D341Med (cell line): ENCODE measurements around the gene EMC7.
"Not testable (repeated sequence)": the region's sequence is repeated elsewhere in the genome, so short reads cannot be mapped to it uniquely, and the experiment has no call there.

Source experiments
- DNase-seq: peaks from one replicate; pipeline ENCODE4 v3.0.0; 2012; ENCODE audit warnings: low spot score

EMC7 gene

DNA sequence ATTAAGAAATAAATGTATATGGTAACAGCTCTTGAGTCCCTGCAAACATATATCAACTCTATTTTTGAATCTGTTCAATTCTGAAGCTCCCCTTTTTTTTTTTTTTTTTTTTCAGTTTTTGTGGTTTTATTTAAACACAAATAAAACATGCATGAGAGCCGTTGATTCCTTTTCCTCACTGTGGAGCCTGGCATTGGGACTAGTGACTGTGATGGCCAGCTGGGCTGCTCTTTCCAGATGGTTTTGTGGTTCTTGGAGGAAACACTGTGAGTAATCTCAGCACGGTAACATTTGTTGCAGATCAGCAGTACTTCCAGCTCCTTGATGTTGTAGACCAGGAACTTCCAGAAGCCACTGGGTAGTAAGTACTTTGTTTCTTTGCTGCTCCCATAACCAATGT lies 15.9 kb downstream of the EMC7 start:
- DNase-seq = no peak

DNA sequence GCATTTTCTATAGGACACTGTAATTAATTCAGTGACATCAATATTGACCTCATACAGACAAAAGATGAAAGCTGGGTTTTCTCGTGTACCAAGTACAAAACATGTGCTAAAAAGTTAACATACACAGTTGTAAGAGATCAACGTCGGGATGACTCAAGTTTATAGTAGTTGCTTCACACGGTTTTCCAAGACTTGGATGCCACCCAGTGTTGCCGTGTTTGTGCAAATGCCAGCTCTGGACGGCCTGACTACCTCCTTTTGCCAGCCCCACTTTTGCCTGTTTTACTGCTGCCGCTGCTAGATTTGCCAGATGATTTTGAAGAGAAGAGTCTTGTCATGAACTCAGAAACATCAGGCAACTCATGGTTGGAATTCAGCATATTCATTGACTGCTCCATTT lies 17.6 kb downstream of the EMC7 start:
- no peak for DNase-seq

DNA sequence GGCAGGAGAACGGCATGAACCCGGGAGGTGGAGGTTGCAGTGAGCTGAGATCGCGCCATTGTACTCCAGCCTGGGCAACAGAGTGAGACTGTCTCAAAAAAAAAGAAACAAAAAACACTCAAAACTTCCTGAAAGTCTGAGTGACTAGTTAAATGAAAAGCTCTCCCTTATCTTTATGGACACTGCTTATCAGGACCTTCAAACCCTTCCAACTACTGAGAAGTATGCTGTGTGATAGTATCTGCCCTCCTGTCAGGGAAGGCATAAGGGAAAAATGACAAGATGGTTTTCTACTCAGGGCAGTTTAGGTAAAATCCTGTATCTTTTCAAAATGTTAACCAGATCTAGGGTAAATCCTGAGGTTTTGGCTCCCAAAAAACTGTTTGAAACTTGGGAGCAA lies 21.8 kb downstream of the EMC7 start:
- no peak for DNase-seq

DNA sequence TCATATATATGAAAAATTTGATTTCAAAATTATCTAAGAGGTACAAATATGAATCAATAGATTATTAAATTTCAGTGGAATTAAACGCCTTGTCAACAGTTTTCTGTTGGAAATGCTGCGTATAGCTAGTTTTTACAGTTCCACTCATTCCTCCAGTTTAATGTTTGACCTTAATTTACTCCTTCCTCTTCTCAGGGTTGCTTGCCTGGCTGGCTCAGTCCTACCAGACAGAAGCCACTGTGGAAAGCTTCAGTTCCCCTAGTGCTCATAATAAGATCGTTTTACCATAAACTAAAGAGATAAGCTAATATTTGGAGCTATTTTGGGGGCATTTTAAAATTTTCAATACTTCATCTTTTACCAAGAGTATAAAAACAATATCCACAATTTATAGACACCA lies 22.8 kb downstream of the EMC7 start:
- DNase-seq = no peak

DNA sequence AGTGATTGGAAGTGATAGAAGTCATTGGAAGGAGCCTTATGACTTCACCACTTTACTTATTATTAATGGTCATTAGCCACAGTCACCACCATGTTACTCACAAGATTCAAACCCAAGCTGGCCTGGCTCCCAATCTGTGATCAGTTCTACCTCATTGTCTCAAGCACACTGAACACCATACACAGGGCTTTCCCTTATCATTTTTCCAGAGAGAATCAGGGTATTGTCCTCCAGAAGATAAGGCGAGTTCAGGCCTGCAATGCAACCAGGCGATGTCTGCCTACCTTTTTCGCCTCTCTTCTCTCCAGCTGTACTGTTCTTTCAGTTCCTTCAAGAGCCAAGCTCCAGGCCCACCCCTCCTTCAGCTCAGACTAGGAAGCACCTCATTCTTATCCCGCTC lies 24.9 kb downstream of the EMC7 start:
- no peak for DNase-seq

DNA sequence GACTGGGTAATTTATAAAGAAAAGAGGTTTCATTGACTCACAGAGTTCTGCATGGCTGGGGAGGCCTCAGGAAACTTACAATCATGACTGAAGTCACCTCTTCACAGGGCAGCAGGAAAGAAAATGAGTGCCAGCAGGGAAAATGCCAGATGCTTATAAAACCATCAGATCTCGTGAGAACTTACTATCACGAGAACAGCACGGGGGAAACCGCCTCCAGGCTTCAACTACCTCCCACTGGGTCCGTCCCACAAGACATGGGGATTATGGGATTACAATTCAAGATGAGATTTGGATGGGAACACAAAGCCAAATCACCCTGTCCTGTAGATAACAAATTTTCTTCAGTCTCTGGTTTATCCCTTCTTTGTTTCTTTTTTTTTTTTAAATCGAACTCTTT lies 31.7 kb downstream of the EMC7 start:
- DNase-seq = no peak

DNA sequence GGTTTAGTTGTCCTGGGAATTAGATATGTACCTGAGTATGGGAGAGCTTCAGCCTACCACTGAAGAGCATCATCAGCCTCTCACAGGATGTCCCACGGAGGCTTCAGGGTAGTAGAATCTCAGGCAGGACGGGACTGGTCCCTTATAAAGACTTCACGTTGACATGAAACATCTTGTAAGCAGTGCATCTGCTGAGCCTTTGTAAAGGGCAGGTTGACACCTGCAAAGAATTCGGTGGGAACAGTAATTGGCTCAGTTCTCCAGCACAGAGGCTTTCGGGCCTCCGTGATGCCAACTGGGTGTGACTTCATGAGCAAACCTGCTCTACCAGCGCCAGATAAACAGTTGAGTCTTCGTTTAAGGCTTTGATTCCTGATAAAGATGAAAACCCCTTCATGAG lies 35.7 kb downstream of the EMC7 start:
- DNase-seq = no peak

DNA sequence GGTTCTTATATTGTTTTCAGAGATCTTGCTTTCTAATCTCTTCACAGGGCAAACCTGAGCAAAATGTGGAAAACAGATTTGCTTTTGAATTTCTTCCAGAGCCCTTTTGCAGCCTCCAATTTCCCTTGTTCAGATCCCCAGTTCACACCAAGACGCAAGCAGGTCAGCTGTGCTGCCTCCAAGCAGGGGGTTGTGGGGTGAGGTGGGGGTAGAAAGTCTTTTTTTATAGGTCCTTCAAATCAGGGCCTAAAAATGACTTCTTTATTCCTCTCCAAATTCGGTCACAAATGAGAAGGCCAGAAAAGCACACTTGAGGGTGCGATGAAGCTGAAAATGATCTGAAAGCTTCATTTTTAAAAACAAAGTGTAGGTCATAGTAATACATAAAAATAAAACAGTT lies 36.4 kb downstream of the EMC7 start:
- no peak for DNase-seq

DNA sequence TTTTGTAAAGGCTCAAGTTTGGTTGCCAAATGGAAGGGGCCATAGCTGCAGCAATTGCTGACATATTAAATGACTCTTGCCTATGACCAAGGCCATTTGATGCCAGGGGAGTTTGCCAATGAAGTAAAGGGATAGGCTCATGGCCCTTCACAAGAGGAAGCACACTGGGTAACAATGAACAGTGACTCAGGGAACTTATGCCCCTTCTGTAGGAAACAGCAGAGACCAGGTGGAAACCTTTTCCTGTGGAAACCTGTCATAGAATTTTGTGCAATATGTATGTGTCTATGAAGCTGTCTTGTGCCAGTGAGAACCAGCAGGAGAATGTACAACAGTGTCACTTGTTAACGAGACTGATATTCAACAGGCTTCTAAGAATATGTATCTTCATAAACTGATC lies 37.2 kb downstream of the EMC7 start:
- DNase-seq = no peak

DNA sequence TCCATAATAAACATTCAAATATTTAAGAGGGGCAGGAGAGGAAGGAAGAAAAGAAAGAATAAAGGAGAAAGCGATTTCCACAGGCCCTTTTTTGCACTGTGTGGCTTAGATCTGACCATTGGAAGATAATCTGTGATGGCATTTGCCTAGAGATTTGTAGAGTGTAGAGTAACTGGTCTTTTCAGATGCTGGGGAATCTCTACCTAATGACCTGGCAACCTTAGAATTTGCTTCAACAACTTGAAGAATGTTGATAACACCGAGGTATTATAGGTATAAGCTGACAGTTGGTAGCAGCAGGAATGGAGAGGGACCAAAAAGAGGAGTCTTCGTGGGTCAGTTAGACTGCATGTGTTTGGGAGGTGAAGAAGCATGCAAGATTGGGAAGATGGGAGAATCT lies 41.7 kb downstream of the EMC7 start:
- DNase-seq = no peak

DNA sequence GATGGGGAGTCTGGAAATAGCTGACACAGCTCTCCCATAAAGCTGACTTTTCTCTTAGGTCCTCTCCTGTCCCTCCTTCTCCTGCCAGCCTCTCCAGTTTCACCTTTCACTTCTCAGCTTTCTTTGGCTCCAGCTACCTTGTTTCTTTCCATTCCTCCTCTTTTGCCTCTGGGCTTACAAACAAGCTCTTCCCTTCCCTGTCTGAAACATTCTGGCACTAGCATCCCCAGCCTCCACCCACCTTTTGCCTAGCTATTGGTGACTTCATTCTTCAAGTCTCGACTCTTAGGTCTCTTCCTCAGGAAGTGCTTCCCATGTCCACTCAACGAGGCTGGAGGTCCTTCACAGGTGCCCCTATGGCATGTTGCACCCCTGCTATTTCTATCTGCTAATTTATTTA lies 42.2 kb downstream of the EMC7 start:
- DNase-seq = no peak

DNA sequence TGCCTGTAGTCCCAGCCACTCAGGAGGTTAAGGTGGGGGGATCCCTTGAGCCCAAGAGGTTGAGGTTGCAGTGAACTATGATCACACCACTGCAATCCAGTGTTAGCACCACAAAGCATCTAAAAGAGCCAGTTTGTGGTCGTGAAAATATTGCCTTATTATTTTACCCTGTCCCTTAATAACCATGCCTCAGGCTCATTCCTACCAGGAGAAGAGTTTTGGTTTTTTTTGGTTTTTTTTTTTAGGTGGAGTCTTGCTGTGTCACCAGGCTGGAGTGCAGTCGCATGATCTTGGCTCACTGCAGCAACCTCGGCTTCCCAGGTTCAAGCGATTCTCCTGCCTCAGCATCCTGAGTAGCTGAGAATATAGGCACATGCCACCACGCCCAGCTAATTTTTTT lies 44.8 kb downstream of the EMC7 start:
- no peak for DNase-seq

DNA sequence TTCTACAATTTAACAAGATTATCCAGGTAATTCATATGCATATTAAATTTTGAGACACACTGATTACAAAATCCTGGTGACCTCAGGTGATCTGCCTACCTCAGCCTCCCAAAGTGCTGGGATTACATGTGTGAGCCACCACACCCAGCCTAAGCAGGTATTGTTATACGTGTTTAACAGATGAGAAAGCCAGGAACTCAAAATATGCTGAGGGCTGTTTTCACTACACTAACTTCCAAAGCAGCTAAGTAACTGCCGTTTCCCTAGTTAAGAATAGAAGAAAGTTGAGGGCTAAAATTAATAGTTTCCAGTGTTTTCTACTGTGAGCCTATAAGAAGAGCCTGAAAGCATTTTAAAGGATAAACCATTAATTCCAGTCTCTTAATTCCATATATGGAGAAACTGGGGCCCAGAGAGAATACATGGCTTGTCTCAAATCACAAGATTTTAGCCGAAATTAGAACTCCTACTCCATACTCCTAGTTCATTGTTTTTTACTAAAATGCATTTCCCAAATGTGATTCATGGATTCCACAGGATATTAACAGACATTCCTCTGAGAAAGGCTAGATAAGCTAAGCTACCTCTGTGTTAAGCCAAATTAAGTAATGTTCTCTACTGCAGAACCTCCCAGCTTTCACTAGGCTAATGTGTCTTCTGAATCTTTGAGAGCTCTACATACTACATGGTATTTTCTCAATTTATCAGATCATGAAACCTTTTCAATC lies 45.6 kb downstream of the EMC7 start:
- DNase-seq = no peak

DNA sequence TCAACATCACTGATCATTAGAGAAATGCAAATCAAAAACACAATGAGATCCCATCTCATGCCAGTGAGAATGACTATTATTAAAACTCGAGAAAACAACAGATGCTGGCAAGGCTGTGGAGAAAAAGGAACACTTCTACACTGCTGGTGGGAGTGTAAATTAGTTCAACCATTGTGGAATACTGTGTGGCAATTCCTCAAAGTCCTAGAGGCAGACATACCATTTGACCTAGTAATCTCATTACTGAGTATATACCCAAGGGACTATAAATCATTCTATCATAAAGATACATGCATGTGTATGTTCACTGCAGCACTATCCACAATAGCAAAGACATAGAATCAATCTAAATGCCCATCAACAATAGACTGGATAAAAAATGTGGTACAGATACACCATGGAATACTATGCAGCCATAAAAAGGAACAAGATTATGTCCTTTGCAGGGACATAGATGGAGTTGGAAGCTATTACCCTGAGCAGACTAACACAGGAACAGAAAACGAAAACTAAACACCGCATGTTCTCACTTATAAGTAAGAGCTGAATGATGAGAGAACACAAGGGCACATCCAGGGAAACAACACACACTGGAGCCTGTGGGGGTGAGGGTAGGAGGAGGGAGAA lies 47.5 kb downstream of the EMC7 start:
- DNase-seq = no peak

DNA sequence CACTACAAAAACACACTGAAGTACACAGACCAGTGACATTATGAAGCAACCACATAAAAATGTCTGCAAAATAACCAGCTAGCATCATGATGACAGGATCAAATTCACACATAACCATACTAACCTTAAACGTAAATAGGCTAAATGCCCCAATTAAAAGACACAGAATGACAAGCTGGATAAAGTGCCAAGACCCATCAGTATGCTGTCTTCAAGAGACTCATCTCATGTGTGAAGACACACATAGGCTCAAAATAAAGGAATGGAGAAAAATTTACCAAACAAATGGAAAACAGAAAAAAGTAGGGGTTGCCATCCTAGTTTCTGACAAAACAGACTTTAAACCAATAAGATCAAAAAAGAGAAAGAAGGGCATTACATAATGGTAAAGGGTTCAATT lies 51.3 kb downstream of the EMC7 start:
- not testable (repeated sequence) for DNase-seq

DNA sequence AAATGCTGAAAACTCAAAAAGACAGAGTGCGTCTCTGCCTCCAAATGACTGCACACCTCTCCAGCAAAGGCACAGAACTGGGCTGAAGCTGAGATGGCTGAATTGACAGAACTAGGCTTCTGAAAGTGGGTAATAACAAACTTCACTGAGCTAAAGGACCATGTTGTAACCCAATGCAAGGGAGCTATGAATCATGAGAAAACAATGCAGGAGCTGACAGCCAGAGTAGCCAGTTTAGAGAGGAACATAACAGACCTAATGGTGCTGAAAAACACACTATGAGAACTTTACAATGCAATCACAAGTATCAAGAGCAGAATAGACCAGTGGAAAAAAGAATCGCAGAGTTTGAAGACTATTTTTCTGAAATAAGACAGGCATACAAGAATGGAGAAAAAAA lies 52.5 kb downstream of the EMC7 start:
- no peak for DNase-seq

DNA sequence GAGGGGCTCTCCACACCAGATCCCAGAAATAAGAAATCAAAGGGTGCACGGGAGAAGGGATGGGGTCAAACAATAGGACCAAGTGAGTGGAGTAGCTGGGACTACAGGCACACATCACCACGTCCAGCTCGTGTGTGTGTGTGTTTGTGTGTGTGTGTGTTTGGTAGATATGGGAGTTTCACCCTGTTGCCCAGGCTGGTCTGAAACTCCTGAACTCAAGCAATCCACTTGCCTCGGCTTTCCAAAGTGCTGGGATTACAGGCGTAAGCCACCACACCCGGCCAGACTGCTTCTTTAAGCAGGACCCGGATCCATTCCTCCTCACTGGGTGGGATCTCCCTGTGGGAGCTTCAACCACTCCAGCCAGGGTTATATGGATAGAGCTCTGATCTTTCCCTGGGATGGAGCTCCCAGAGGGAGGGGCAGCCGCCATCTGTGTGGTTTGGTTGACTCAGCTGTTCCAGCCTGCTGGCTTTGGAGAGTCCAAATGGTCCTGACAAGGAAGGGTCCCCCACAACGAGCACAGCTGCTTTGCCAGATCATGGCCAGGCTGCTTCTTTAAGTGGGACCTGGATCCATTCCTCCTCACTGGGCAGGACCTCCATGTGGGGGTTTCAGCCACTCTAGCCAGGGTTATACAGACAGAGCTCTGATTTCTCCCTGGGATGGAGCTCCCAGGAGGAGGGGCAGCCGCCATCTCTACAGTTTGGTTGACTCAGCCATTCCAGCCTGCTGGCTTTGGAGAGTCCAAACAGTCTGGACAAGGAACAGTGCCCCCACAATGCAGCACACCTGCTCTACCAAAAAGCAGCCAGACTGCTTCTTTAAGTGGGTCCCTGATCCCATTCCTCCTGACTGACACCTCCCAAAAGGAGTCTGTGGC lies 53.5 kb downstream of the EMC7 start:
- no peak for DNase-seq

DNA sequence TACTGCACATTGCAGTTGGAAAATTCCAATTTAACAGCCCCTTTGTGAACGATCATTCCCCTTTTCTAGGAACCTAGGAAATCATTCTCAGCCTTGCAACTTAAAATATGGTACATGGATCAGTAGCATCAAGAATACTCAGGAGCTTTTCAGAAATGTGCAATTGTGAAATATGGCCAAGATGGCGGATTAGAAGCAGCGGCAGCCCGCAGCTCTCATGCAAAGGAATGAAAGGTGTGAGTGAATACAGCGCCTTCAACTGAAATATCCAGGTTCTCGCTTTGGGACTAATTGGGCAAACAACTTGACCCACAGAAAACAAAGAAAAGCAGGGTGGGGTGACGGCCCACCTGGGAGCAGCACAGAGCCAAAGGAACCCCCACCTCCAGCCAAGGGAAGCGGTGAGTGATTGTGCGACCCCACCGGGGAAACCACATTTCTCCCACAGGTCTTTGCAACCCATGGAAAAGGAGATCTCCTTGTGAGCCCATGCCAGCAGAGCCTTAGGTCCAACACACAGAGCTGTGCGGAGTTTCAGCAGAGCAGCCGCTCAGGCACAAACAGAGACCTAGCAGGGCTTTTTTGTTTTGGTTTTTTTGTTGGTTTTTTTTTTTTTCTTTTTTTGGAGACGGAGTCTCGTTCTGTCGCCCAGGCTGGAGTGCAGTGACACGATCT lies 55.1 kb downstream of the EMC7 start:
- no peak for DNase-seq

DNA sequence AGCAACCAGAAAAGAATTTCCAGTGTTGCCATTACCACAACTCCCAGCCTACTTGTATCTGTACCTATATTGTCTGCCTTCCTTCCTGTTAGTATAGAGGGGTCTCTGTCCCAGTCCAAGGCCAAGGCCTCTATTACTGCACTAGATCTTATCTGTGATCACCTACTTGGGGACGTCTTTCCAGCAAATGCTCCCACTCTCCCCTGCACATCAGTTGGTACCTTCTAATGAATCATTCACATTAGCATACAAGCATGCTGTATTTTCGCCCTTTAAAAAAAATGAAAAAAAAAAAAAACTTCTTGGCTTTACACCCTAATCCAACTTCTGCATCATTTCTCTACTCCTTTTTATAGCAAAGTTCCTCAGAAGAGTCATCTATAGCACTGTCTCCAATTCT lies 57.8 kb downstream of the EMC7 start:
- DNase-seq = no peak

DNA sequence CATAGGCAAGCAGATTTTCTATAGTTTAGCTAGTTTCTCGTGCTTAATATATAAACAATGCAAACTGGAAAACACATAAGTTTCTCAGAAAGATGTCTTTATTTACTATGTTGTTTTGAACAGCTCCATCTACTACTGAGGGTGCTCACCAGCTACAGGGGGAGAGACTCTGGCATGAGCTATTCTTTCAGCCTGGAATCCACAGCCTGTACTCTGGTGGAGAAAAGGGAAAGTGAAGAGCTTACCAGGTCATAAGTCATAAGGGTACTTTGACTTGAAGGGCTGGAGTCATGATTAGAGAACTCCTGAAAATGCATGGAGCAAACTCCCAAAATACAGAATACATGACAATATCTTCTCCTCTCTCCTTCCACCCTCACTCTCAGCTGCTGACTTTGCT lies 58.3 kb downstream of the EMC7 start:
- DNase-seq = no peak

DNA sequence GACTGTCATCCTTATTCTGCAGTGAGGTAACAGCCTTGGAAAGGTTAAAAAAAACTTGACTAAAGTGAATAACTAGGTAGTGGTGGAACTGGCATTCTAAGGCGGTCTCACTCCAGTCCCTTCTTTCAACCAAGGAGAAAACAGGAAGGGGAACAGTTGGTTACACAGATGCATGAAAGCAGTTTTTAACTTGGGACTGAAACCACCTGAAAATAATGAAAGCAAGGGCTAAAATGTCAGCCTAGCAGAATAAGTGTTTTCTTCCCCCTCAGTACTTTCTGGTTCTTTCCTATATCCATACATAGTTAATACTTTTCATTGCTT lies 61.9 kb downstream of the EMC7 start:
- DNase-seq = no peak

DNA sequence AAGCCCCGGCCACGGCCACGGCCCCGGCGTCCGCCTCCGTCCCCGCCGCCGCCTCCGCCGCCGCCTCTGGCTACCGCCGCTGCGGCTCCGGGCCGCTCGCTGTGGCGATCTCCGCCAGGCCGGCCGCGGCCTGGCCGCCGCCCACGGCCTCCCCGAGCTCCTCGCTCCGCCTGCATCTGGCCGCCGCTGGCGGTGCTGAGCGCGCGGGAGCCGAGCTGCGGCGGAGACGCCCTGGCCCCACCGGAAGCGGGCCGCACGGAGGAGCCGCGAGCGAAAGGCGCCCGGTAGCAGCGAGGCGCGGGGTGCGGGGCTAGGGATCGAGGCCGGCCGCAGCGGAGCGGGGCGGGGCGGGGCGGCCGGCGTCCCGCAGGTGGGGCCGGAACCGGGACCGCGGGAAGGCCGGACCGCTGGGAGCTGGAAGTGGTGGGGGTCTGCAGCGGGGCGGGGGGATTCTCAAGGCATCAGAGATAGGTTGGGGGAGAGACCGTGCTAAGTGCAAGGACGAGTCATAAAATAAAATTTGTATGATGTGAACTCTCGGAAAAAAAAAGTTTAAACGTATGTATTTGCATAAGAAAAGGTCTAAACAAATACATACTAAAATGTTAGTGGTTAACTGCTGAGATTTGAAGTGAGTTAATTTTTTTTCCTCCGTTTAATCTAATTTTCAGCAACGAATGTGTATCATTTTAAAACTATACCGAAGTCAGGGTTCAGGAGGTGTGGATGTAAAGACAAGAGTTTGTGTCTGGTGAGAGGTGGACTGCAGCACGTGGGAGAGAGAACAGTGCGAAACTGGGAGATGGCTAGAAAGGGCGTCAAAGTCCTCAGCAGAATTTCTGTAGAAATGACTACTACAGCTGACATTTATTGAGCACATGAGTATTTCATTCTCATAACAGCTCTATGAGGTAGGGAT lies 62.5 kb downstream of the EMC7 start, which contains the start of gene AVEN:
TSS of gene AVEN (minus strand) at position 334 of the 919 bp plus-strand sequence. CDS start at position 176, 158 bp downstream.
- DNase-seq = peak; percentile 84
